ENCODE results near the gene KIF19. TPM values are rescaled to one million over a fixed set of nuclear protein-coding genes. Genes with fewer than 3 reads are reported as not detected.

KIF19 gene
- total and polyA plus RNA-seq, 10 of the 15 experiments (the other 5 are each of a cell fraction or from before 2014, with no cell fraction given): 0.06 to 0.07 TPM; not detected in 8

DNA sequence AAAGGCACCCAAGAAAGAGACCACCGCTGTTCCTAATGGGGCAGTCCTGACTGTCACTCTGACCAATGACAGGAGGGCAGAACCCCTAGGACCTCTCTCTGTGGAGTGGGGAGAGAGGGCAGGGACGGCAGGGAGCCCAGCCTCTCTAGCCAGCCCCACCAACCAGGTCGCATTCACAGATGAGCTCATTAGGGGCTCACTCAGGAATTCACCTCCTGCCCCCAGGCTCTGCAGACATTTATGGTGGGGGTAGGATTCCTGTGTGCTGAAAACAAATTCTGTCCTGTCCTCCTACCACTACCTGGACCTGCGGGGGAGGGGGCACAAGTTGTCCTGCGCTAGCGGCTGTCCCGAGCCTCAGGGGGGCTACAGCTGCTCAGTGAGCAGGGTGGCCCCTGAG, 78.2 kb downstream of the KIF19 start:
- no peak for FAIRE-seq
- WGBS (ENCODE audit: insufficient coverage, insufficient replicate concordance, low lambda C conversion rate, missing lambda C conversion rate): 28% methylated on average over 7 of the region's 7 CpGs

More for the DNA sequence above, 78.2 kb downstream of the KIF19 start:
- no peak overlapping the region for H2AFZ ChIP-seq (ENCODE audit: control insufficient read depth, low read depth, low read length)
- H3K9me3 ChIP-seq (replicated peaks; ENCODE audit: control insufficient read depth, insufficient read depth, low read length): no peaks in the 10 kb centered on the region
- SMC1A ChIA-PET (ENCODE audit: uncharacterized antibody, unreplicated experiment): interaction anchor here (1.4 kb wide), 1 partner anchor 12 kb away, joined by 3 read pairs; no protein-coding TSS in a partner anchor
- CTCF ChIA-PET: interaction anchor here (1.0 kb wide), 1 partner anchor 25 kb away, joined by 6 read pairs; no protein-coding TSS in a partner anchor
- in situ Hi-C loops (cut with MboI): no loop called here
- no peak for DNase-seq (ENCODE audit: low read depth, low spot score)
- POLR2A ChIA-PET: no interaction called here
- H3K27me3 ChIP-seq (replicated peaks in 1 of 2; ENCODE audit: control insufficient read depth in 2 of 2, insufficient read depth in 2 of 2, low read length in 1 of 2): no peaks in the 10 kb centered on the region; a peak in 1 of 4 replicates
- H3K4me2 ChIP-seq (ENCODE audit: control insufficient read depth, insufficient read depth): no peak overlapping the region
- no peak overlapping the region for H3K9ac ChIP-seq (ENCODE audit: control insufficient read depth, insufficient read depth, low read length)
- RAD21 ChIA-PET (ENCODE audit: unreplicated experiment): no interaction called here
- no peak overlapping the region for H3K4me3 ChIP-seq
- H3K4me1 ChIP-seq (ENCODE audit: control insufficient read depth, insufficient read depth, low read length): no peaks in the 10 kb centered on the region
- ATAC-seq: no peak
- no peaks in the 10 kb centered on the region for H4K20me1 ChIP-seq (ENCODE audit: control insufficient read depth, insufficient read depth)
- intact Hi-C loops (cut with micrococcal nuclease; ENCODE audit: unreplicated experiment): no loop called here
- BruUV-seq (replicated peaks): no TSS peak
- TF ChIP-seq NFIC (IDR thresholded peaks at IDR 0.05; ENCODE audit: low read depth, low read length): no peak
- TF ChIP-seq PML (IDR thresholded peaks at IDR 0.05; ENCODE audit: low read length): no peak
- TF ChIP-seq EP300 (IDR thresholded peaks at IDR 0.05; ENCODE audit: borderline replicate concordance in 1 of 2, control insufficient read depth in 1 of 2, low read depth in 2 of 2, low read length in 2 of 2): no peak
- no peak for TF ChIP-seq POLR2A (IDR thresholded peaks at IDR 0.05; ENCODE audit: low read depth, low read length)
- TF ChIP-seq GATAD2B (conservative IDR thresholded peaks at IDR 0.05; ENCODE audit: low read depth): no peak
- TF ChIP-seq RELA (IDR thresholded peaks at IDR 0.05; ENCODE audit: borderline replicate concordance, partially characterized antibody): no peak
- no peak for TF ChIP-seq SMAD5 (IDR thresholded peaks at IDR 0.05; ENCODE audit: low read depth)
- no peak for TF ChIP-seq BACH1 (IDR thresholded peaks at IDR 0.05; ENCODE audit: borderline replicate concordance)
- no peak for TF ChIP-seq ZNF622 (IDR thresholded peaks at IDR 0.05)
- TF ChIP-seq IRF4 (IDR thresholded peaks at IDR 0.05; ENCODE audit: low read depth, low read length): no peak
- TF ChIP-seq GABPA (IDR thresholded peaks at IDR 0.05; ENCODE audit: low read depth): no peak
- TF ChIP-seq, protein P1, sequence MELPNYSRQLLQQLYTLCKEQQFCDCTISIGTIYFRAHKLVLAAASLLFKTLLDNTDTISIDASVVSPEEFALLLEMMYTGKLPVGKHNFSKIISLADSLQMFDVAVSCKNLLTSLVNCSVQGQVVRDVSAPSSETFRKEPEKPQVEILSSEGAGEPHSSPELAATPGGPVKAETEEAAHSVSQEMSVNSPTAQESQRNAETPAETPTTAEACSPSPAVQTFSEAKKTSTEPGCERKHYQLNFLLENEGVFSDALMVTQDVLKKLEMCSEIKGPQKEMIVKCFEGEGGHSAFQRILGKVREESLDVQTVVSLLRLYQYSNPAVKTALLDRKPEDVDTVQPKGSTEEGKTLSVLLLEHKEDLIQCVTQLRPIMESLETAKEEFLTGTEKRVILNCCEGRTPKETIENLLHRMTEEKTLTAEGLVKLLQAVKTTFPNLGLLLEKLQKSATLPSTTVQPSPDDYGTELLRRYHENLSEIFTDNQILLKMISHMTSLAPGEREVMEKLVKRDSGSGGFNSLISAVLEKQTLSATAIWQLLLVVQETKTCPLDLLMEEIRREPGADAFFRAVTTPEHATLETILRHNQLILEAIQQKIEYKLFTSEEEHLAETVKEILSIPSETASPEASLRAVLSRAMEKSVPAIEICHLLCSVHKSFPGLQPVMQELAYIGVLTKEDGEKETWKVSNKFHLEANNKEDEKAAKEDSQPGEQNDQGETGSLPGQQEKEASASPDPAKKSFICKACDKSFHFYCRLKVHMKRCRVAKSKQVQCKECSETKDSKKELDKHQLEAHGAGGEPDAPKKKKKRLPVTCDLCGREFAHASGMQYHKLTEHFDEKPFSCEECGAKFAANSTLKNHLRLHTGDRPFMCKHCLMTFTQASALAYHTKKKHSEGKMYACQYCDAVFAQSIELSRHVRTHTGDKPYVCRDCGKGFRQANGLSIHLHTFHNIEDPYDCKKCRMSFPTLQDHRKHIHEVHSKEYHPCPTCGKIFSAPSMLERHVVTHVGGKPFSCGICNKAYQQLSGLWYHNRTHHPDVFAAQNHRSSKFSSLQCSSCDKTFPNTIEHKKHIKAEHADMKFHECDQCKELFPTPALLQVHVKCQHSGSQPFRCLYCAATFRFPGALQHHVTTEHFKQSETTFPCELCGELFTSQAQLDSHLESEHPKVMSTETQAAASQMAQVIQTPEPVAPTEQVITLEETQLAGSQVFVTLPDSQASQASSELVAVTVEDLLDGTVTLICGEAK (IDR thresholded peaks at IDR 0.05; ENCODE audit: borderline replicate concordance): no peak
- TF ChIP-seq HDAC6 (IDR thresholded peaks at IDR 0.05; ENCODE audit: unreplicated experiment): no peak
- TF ChIP-seq BCL11A (IDR thresholded peaks at IDR 0.05; ENCODE audit: low read depth, low read length): no peak
- no peak for TF ChIP-seq HDAC2 (IDR thresholded peaks at IDR 0.05)
- no peaks in the 10 kb centered on the region for H3K36me3 ChIP-seq (ENCODE audit: control insufficient read depth in 2 of 2, insufficient read depth in 2 of 2, low read length in 1 of 2)
- no peaks in the 10 kb centered on the region for H3K79me2 ChIP-seq (ENCODE audit: control insufficient read depth, insufficient read depth, low read length)
- H3K27ac ChIP-seq (ENCODE audit: control insufficient read depth, insufficient read depth): no peak overlapping the region
